Astrocyte (in vitro differentiated cells and primary cell): ENCODE results near the gene SLC6A12. TPM values are rescaled to one million over a fixed set of nuclear protein-coding genes. Genes with fewer than 3 reads are reported as not detected.

Experiments
- DNase-seq: peaks from one replicate; pipeline ENCODE4 v3.0.0-alpha.2; 2010; ENCODE audit warnings: low read depth
- FAIRE-seq: peaks from 2 replicates; lab custom pipeline; 2011; peaks lifted over from hg19 to GRCh38; lab: Jason Lieb, UNC
- H2AFZ ChIP-seq: 2 replicates; pipeline ENCODE4 v1.6.0; 2012; ENCODE audit warnings: low read depth, low read length, inconsistent platforms
- H3K27ac ChIP-seq: 2 replicates; pipeline ENCODE4 v1.5.1; 2011; ENCODE audit warnings: low read depth, low read length, inconsistent platforms
- H3K27me3 ChIP-seq: 2 replicates; pipeline ENCODE4 v1.6.0; 2011; ENCODE audit warnings: low read length, inconsistent platforms; ENCODE audit not compliant: insufficient read depth
- H3K36me3 ChIP-seq: 2 replicates; pipeline ENCODE4 v1.5.1; 2011; ENCODE audit warnings: low read length, inconsistent platforms; ENCODE audit not compliant: insufficient read depth
- H3K4me1 ChIP-seq: 2 replicates; pipeline ENCODE4 v1.5.1; 2011; ENCODE audit warnings: low read length, inconsistent platforms; ENCODE audit not compliant: insufficient read depth
- H3K4me2 ChIP-seq: 2 replicates; pipeline ENCODE4 v1.6.0; 2012; ENCODE audit warnings: low read length, inconsistent platforms
- H3K4me3 ChIP-seq: 2 replicates; pipeline ENCODE4 v1.5.1; 2011; ENCODE audit warnings: low read depth, mild to moderate bottlenecking, low read length, inconsistent platforms; ENCODE audit not compliant: insufficient read depth
- H3K79me2 ChIP-seq: 2 replicates; pipeline ENCODE4 v1.6.0; 2012; ENCODE audit warnings: mild to moderate bottlenecking, low read length, inconsistent platforms; ENCODE audit not compliant: insufficient read depth
- H3K9ac ChIP-seq: 2 replicates; pipeline ENCODE4 v1.6.0; 2012; ENCODE audit warnings: mild to moderate bottlenecking, low read length, inconsistent platforms
- H3K9me3 ChIP-seq: 2 replicates; pipeline ENCODE4 v1.5.1; 2012; ENCODE audit warnings: low read depth, mild to moderate bottlenecking, low read length, inconsistent platforms; ENCODE audit not compliant: insufficient read depth
- H4K20me1 ChIP-seq: 2 replicates; pipeline ENCODE4 v1.6.0; 2012; ENCODE audit warnings: low read length, inconsistent platforms; ENCODE audit not compliant: insufficient read depth
- H3K27ac Mint-ChIP-seq: one replicate; pipeline ENCODE4 v1.8.0; 2021; ENCODE audit warnings: mild to moderate bottlenecking, mixed read lengths; ENCODE audit not compliant: unreplicated experiment
- H3K27me3 Mint-ChIP-seq: one replicate; pipeline ENCODE4 v1.8.0; 2021; ENCODE audit warnings: low read depth, mixed read lengths; ENCODE audit not compliant: unreplicated experiment
- H3K36me3 Mint-ChIP-seq: one replicate; pipeline ENCODE4 v1.8.0; 2021; ENCODE audit warnings: low read depth, mixed read lengths; ENCODE audit not compliant: unreplicated experiment
- H3K4me1 Mint-ChIP-seq: one replicate; pipeline ENCODE4 v1.8.0; 2021; ENCODE audit warnings: low read depth, mixed read lengths; ENCODE audit not compliant: unreplicated experiment
- H3K4me3 Mint-ChIP-seq: one replicate; pipeline ENCODE4 v1.8.0; 2021; ENCODE audit warnings: mild to moderate bottlenecking, moderate library complexity, mixed read lengths; ENCODE audit not compliant: unreplicated experiment
- H3K9me3 Mint-ChIP-seq: one replicate; pipeline ENCODE4 v1.8.0; 2021; ENCODE audit warnings: mild to moderate bottlenecking, mixed read lengths; ENCODE audit not compliant: unreplicated experiment
- EZH2 ChIP-seq: IDR thresholded peaks from 2 replicates; pipeline ENCODE4 v1.6.1; 2012; ENCODE audit warnings: mild to moderate bottlenecking, low read length, inconsistent platforms; ENCODE audit not compliant: insufficient read depth
- total RNA-seq: library from RNA; stranded (reverse); gene quantifications from 2 replicates; pipeline ENCODE4 v1.2.1, GENCODE V29; 2021
- TF ChIP-seq, protein P1 (sequence below): IDR thresholded peaks from 2 replicates; pipeline ENCODE4 v1.5.1; 2011; ENCODE audit warnings: low read depth, mild to moderate bottlenecking, inconsistent platforms, low read length, moderate library complexity; ENCODE audit not compliant: insufficient read depth

The SLC6A12 gene
- total RNA-seq, 1 donor from 2014 or later = 3.0 TPM

DNA sequence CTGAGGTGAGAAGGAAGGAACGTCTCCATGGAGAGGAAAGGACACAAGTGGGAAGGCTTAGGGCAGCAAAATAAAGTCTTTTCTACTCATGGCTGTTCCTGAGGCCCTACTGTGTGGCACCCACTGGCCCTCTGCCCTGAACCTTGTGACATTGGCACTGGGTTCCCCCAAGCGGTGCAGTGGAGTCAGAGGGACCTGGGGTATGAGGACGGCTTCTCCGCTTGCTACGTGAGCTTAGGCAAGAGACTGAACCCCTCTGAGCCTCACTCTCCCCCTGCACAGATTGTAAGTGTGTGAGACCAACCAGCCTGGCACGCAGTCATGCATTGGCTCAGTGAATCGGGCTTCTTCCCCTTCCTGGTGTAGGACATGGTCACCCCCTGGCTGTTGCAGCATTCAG lies 19.7 kb downstream of the SLC6A12 start:
- DNase-seq (no peak), FAIRE-seq (no peak)
- no peak overlapping the region for H2AFZ ChIP-seq
- peaks cover 17% of the 10 kb centered on the region for H3K27me3 ChIP-seq
- no peak overlapping the region for H3K4me2 ChIP-seq
- Mint-ChIP-seq H3K36me3 (peaks cover 16% of the 10 kb centered on the region), H3K9me3 (peaks cover 7% of the 10 kb centered on the region), H3K27ac (no peak overlapping the region), H3K4me1 (peaks cover 2% of the 10 kb centered on the region), H3K4me3 (no peak overlapping the region), H3K27me3 (peaks cover 62% of the 10 kb centered on the region)
- no peaks in the 10 kb centered on the region for H4K20me1 ChIP-seq
- no peak overlapping the region for H3K9ac ChIP-seq
- no peaks in the 10 kb centered on the region for H3K4me1 ChIP-seq
- no peaks in the 10 kb centered on the region for H3K36me3 ChIP-seq
- TF ChIP-seq, protein P1, sequence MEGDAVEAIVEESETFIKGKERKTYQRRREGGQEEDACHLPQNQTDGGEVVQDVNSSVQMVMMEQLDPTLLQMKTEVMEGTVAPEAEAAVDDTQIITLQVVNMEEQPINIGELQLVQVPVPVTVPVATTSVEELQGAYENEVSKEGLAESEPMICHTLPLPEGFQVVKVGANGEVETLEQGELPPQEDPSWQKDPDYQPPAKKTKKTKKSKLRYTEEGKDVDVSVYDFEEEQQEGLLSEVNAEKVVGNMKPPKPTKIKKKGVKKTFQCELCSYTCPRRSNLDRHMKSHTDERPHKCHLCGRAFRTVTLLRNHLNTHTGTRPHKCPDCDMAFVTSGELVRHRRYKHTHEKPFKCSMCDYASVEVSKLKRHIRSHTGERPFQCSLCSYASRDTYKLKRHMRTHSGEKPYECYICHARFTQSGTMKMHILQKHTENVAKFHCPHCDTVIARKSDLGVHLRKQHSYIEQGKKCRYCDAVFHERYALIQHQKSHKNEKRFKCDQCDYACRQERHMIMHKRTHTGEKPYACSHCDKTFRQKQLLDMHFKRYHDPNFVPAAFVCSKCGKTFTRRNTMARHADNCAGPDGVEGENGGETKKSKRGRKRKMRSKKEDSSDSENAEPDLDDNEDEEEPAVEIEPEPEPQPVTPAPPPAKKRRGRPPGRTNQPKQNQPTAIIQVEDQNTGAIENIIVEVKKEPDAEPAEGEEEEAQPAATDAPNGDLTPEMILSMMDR = no peak
- no peak for TF ChIP-seq EZH2
- no peak overlapping the region for H3K27ac ChIP-seq
- no peaks in the 10 kb centered on the region for H3K9me3 ChIP-seq
- no peak overlapping the region for H3K4me3 ChIP-seq
- H3K79me2 ChIP-seq = no peaks in the 10 kb centered on the region

DNA sequence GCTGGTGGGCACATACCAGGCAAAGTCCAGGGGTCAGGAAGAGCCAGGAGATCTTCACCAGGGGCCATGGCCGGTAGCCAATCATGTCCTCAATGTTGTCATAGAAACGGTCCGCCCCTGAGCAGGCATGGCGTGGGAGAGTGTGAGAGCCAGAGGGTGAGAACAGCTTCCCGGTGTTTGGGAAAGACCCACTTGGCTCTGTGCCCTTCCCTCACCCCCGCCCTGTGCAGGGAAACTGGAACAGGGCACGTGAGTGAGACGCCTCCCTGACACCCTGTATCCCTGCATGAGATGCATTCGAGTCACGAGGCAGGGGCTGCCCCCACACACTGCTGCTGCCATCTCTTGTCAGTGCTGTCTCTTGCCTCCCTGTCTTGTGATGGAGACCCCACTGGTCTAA lies 20.7 kb downstream of the SLC6A12 start:
- H3K36me3 Mint-ChIP-seq = peaks cover 16% of the 10 kb centered on the region
- H3K4me1 ChIP-seq = peaks cover 3% of the 10 kb centered on the region
- no peak overlapping the region for H2AFZ ChIP-seq
- peaks cover 13% of the 10 kb centered on the region for H3K27me3 ChIP-seq
- no peak overlapping the region for H3K27ac ChIP-seq
- no peak for DNase-seq
- peaks cover 7% of the 10 kb centered on the region for H3K9me3 Mint-ChIP-seq
- H3K36me3 ChIP-seq = no peaks in the 10 kb centered on the region
- H3K9ac ChIP-seq = no peak overlapping the region
- peaks cover 64% of the 10 kb centered on the region for H3K27me3 Mint-ChIP-seq
- no peaks in the 10 kb centered on the region for H3K9me3 ChIP-seq
- H3K79me2 ChIP-seq = no peaks in the 10 kb centered on the region
- H3K4me3 Mint-ChIP-seq = no peak overlapping the region
- H3K27ac Mint-ChIP-seq = no peak overlapping the region
- H3K4me1 Mint-ChIP-seq = peaks cover 1% of the 10 kb centered on the region
- H3K4me3 ChIP-seq = no peak overlapping the region
- H3K4me2 ChIP-seq = no peak overlapping the region
- H4K20me1 ChIP-seq = no peaks in the 10 kb centered on the region
- TF ChIP-seq, protein P1 = no peak
- no peak for TF ChIP-seq EZH2
- no peak for FAIRE-seq

DNA sequence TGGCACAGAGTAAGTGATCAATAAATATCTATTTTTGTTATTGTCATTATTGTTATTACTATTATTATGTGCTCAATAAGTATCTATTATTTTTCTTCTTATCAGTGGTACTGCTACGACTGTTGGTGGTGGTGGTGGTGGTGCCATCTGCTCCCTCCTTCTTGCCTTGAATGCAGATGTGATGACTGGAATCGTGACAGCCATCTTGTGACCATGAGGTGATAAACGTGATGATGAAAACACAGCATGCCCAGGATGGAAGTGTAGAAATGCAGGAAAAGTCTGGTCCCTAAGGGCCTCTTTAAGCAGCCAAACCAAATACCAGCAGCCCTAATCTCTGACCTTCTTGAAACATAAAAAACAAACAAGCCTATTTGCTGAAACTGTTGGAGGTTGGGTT lies 22.4 kb downstream of the SLC6A12 start:
- Histone ChIP-seq H3K27me3 (peaks cover 13% of the 10 kb centered on the region), H3K36me3 (no peaks in the 10 kb centered on the region), H3K79me2 (no peaks in the 10 kb centered on the region), H2AFZ (no peak overlapping the region), H4K20me1 (no peaks in the 10 kb centered on the region), H3K4me1 (peaks cover 3% of the 10 kb centered on the region), H3K9ac (no peak overlapping the region), H3K4me3 (no peak overlapping the region), H3K27ac (no peak overlapping the region), H3K4me2 (no peak overlapping the region), H3K9me3 (no peaks in the 10 kb centered on the region)
- Mint-ChIP-seq H3K27me3 (peaks cover 54% of the 10 kb centered on the region), H3K27ac (no peak overlapping the region), H3K4me1 (peaks cover 1% of the 10 kb centered on the region), H3K4me3 (no peak overlapping the region), H3K9me3 (peaks cover 3% of the 10 kb centered on the region), H3K36me3 (peaks cover 11% of the 10 kb centered on the region)
- no peak for FAIRE-seq
- DNase-seq = no peak
- TF ChIP-seq EZH2 = no peak
- TF ChIP-seq, protein P1 = no peak
